Prostate gland (tissue), 2 donors: ENCODE results near the gene TCAP.

ENCODE experiments used
- CTCF ChIP-seq, 4 experiments: fragments of 200-600 bp in 2 of 4; fragments of 450-650 bp in 2 of 4; sonication (generic) in 2 of 4; IDR thresholded peaks; 1 replicate in 3 of 4; 2 replicates in 1 of 4; pipeline ENCODE4 v1.5.1; 2016 to 2019; ENCODE audit warnings: antibody characterized with exemption in 4 of 4, mild to moderate bottlenecking in 2 of 4, moderate library complexity in 2 of 4
- POLR2A ChIP-seq: fragments of 450-650 bp; IDR thresholded peaks from one replicate; pipeline ENCODE4 v1.6.1; 2016; ENCODE audit warnings: antibody characterized with exemption, mild to moderate bottlenecking

GRCh38 chr17:39629494-39629880, 35.7 kb upstream of the TCAP start:
- TF ChIP-seq CTCF (IDR thresholded peaks at IDR 0.05) = no peak
- TF ChIP-seq POLR2A = no peak
